K562 (cell line): ENCODE measurements around the gene ATP5PF. TPM values are rescaled to one million over a fixed set of nuclear protein-coding genes. Genes with fewer than 3 reads are reported as not detected.

Experiments used
- FIP1L1 ChIP-seq: fragments of 200-400 bp; formaldehyde crosslinking; IDR thresholded peaks from 2 replicates; pipeline ENCODE4 v1.6.1; 2018; ENCODE audit warnings: mild to moderate bottlenecking, low read depth, low read length; ENCODE audit not compliant: poor library complexity, severe bottlenecking
- HDAC2 ChIP-seq: fragments of 450-650 bp; IDR thresholded peaks from 2 replicates; pipeline ENCODE4 v1.6.1; 2016; ENCODE audit warnings: mild to moderate bottlenecking
- HDGF ChIP-seq: fragments of 450-650 bp; IDR thresholded peaks from 2 replicates; pipeline ENCODE4 v1.6.1; 2016
- HNRNPLL ChIP-seq: fragments of 200-400 bp; formaldehyde crosslinking; IDR thresholded peaks from 2 replicates; pipeline ENCODE4 v1.6.1; 2017; ENCODE audit warnings: low read length, low read depth, mild to moderate bottlenecking; ENCODE audit not compliant: poor library complexity, severe bottlenecking
- KAT2B ChIP-seq: IDR thresholded peaks from one replicate; pipeline ENCODE4 v1.6.1; 2012; ENCODE audit warnings: low read depth, mild to moderate bottlenecking, control low read depth, inconsistent platforms, low read length, moderate library complexity
- NUFIP1 ChIP-seq: fragments of 450-650 bp; IDR thresholded peaks from 2 replicates; pipeline ENCODE4 v1.6.1; 2018; ENCODE audit not compliant: partially characterized antibody
- POLR2G ChIP-seq: fragments of 200-400 bp; formaldehyde crosslinking; IDR thresholded peaks from 2 replicates; pipeline ENCODE4 v1.6.1; 2017; ENCODE audit warnings: low read depth, mild to moderate bottlenecking, antibody characterized with exemption, low read length, moderate library complexity
- PPARD ChIP-seq: fragments of 250-450 bp; sonication (Bioruptor Pico); IDR thresholded peaks from 2 replicates; pipeline ENCODE4 v1.8.0; 2022; ENCODE audit warnings: inconsistent platforms, mild to moderate bottlenecking, moderate library complexity
- PURB ChIP-seq: sonication (generic); formaldehyde crosslinking; IDR thresholded peaks from 2 replicates; pipeline ENCODE4 v1.9.0; 2021; ENCODE audit warnings: low read depth, mild to moderate bottlenecking, missing genetic modification reagents
- RNF2 ChIP-seq: sonication (generic); IDR thresholded peaks from 2 replicates; pipeline ENCODE4 v1.6.1; 2016
- TEAD4 ChIP-seq, 2 experiments: sonication (generic) in 1 of 2; formaldehyde crosslinking in 1 of 2; IDR thresholded peaks; 2 replicates each; pipeline versions ENCODE4 v1.6.1 to v1.8.0; 2012 to 2022; ENCODE audit warnings: borderline replicate concordance in 1 of 2, inconsistent platforms in 1 of 2, low read length in 1 of 2, mild to moderate bottlenecking in 1 of 2, missing genetic modification reagents in 1 of 2
- ZNF24 ChIP-seq: fragments of 450-650 bp; IDR thresholded peaks from 2 replicates; pipeline ENCODE4 v1.6.1; 2016
- ZNF274 ChIP-seq: IDR thresholded peaks from 2 replicates; pipeline ENCODE4 v1.6.1; 2011; ENCODE audit warnings: low read depth, mild to moderate bottlenecking, low read length, moderate library complexity, borderline replicate concordance
- polyA plus RNA-seq, 8 experiments: library from polyadenylated mRNA; depleted of rRNA in 4 of 8; stranded (reverse) in 5 of 8; unstranded in 3 of 8; fragments of >200 nt; fragmentation: Nextera tagmentation in 2 of 8; fragmentation: Illumina TruSeq in 1 of 8; extraction: Ambion mirVana in 2 of 8; extraction: Trizol in 1 of 8; gene quantifications; 2 replicates each; pipeline versions ENCODE4 v1.2.1 to v1.2.3, GENCODE V29; 2011 to 2014; ENCODE audit warnings: inconsistent platforms in 1 of 8, missing spikeins in 1 of 8
- total RNA-seq, 7 experiments: library from RNA; depleted of rRNA in 6 of 7; stranded (reverse); fragments of >200 nt in 6 of 7; fragmentation: Illumina TruSeq in 2 of 7; extraction: Trizol in 2 of 7; gene quantifications; 2 replicates each; pipeline versions ENCODE4 v1.2.1 to v1.2.3, GENCODE V29; 2011 to 2021; ENCODE audit warnings: low replicate concordance in 1 of 7
- TF ChIP-seq, protein P1 (sequence below): fragments of 250-450 bp; sonication (Bioruptor Pico); IDR thresholded peaks from 2 replicates; pipeline ENCODE4 v1.8.0; 2022; ENCODE audit warnings: moderate library complexity, mild to moderate bottlenecking, inconsistent platforms
- TF ChIP-seq, protein P2 (sequence below): fragments of 200-800 bp; sonication (Bioruptor generic); IDR thresholded peaks from 2 replicates; pipeline ENCODE4 v1.6.1; 2017; ENCODE audit warnings: missing genetic modification characterization, missing compliant biosample characterization
- TF ChIP-seq, protein P3 (sequence below): fragments of 250-450 bp; sonication (Bioruptor Pico); IDR thresholded peaks from 2 replicates; pipeline ENCODE4 v1.8.0; 2022; ENCODE audit warnings: moderate library complexity, mild to moderate bottlenecking, inconsistent platforms
- TF ChIP-seq, protein P4 (sequence below): fragments of 250-450 bp; sonication (Bioruptor Pico); IDR thresholded peaks from 2 replicates; pipeline ENCODE4 v1.5.1; 2021; ENCODE audit warnings: mild to moderate bottlenecking
- TF ChIP-seq, protein P5 (sequence below): sonication (generic); formaldehyde crosslinking; IDR thresholded peaks from 2 replicates; pipeline ENCODE4 v1.8.0; 2022; ENCODE audit warnings: mild to moderate bottlenecking, missing genetic modification reagents

Gene ATP5PF
- total and polyA plus RNA-seq, 9 of the 15 experiments (the other 6 are each of a cell fraction or from before 2014, with no cell fraction given): 242 to 2,488 (median 533) TPM

DNA sequence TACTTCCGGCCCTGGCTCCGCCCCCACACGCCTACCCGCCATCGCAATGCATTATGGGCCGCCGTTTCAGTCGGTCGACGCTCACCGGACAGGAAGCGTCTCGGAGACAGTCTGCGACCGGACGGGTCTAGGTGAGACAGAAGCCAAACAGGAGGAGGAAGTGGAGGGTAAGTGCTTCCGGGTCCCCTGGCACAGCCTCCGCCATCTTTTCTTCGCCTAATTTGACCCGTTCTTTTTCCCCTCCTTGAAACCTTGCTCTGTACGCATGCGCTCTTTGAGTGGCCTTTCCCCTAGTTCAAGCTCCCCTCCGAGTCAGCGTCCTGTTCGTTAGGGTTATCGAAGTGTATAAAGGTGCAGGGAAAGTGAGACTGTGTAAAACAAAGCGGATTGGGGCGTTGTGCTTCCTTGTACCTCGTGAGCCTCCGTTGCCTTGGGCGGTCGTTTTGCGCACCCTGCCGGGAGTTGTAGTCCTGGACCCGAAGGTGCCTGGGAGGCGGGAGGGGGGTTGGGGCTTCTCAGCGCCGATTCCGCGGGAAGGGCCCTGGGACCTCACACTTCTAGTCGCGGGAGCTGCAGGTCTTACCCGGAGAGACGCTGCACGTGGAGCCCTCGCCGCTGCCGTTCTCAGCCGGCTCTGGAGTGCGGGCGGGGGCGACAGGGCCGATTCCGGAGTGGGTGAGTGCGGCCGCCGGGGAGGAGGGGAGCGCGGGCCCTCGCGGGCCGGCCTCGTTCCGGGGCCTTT lies at the start of gene ATP5PF, which contains the start of gene GABPA (continued):
- TF ChIP-seq, protein P1, sequence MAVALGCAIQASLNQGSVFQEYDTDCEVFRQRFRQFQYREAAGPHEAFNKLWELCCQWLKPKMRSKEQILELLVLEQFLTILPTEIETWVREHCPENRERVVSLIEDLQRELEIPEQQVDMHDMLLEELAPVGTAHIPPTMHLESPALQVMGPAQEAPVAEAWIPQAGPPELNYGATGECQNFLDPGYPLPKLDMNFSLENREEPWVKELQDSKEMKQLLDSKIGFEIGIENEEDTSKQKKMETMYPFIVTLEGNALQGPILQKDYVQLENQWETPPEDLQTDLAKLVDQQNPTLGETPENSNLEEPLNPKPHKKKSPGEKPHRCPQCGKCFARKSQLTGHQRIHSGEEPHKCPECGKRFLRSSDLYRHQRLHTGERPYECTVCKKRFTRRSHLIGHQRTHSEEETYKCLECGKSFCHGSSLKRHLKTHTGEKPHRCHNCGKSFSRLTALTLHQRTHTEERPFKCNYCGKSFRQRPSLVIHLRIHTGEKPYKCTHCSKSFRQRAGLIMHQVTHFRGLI (CRISPR knock-in tag): no peak
- no peak for TF ChIP-seq HDAC2
- no peak for TF ChIP-seq PURB (CRISPR knock-in tag)
- TF ChIP-seq, protein P2, sequence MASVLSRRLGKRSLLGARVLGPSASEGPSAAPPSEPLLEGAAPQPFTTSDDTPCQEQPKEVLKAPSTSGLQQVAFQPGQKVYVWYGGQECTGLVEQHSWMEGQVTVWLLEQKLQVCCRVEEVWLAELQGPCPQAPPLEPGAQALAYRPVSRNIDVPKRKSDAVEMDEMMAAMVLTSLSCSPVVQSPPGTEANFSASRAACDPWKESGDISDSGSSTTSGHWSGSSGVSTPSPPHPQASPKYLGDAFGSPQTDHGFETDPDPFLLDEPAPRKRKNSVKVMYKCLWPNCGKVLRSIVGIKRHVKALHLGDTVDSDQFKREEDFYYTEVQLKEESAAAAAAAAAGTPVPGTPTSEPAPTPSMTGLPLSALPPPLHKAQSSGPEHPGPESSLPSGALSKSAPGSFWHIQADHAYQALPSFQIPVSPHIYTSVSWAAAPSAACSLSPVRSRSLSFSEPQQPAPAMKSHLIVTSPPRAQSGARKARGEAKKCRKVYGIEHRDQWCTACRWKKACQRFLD: peak; percentile 67
- TF ChIP-seq ZNF24: no peak; the same call in 1 of the 2 replicates
- TF ChIP-seq HNRNPLL: peak; percentile 60
- TF ChIP-seq, protein P3, sequence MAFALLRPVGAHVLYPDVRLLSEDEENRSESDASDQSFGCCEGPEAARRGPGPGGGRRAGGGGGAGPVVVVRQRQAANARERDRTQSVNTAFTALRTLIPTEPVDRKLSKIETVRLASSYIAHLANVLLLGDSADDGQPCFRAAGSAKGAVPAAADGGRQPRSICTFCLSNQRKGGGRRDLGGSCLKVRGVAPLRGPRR (CRISPR knock-in tag): no peak
- TF ChIP-seq NUFIP1: no peak
- no peak for TF ChIP-seq FIP1L1
- no peak for TF ChIP-seq PPARD (CRISPR knock-in tag)
- TF ChIP-seq HDGF: no peak
- no peak for TF ChIP-seq KAT2B
- TF ChIP-seq POLR2G: peak; percentile 88
- TF ChIP-seq, protein P4, sequence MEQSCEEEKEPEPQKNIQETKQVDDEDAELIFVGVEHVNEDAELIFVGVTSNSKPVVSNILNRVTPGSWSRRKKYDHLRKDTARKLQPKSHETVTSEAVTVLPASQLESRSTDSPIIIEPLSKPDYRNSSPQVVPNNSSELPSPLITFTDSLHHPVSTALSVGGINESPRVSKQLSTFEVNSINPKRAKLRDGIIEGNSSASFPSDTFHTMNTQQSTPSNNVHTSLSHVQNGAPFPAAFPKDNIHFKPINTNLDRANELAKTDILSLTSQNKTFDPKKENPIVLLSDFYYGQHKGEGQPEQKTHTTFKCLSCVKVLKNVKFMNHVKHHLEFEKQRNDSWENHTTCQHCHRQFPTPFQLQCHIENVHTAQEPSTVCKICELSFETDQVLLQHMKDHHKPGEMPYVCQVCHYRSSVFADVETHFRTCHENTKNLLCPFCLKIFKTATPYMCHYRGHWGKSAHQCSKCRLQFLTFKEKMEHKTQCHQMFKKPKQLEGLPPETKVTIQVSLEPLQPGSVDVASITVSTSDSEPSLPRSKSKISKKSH (CRISPR knock-in tag): no peak
- no peak for TF ChIP-seq ZNF274
- 0 out of 2 replicates have a peak, but pooled peaks have one; percentile 31 for TF ChIP-seq RNF2
- TF ChIP-seq, protein P5, sequence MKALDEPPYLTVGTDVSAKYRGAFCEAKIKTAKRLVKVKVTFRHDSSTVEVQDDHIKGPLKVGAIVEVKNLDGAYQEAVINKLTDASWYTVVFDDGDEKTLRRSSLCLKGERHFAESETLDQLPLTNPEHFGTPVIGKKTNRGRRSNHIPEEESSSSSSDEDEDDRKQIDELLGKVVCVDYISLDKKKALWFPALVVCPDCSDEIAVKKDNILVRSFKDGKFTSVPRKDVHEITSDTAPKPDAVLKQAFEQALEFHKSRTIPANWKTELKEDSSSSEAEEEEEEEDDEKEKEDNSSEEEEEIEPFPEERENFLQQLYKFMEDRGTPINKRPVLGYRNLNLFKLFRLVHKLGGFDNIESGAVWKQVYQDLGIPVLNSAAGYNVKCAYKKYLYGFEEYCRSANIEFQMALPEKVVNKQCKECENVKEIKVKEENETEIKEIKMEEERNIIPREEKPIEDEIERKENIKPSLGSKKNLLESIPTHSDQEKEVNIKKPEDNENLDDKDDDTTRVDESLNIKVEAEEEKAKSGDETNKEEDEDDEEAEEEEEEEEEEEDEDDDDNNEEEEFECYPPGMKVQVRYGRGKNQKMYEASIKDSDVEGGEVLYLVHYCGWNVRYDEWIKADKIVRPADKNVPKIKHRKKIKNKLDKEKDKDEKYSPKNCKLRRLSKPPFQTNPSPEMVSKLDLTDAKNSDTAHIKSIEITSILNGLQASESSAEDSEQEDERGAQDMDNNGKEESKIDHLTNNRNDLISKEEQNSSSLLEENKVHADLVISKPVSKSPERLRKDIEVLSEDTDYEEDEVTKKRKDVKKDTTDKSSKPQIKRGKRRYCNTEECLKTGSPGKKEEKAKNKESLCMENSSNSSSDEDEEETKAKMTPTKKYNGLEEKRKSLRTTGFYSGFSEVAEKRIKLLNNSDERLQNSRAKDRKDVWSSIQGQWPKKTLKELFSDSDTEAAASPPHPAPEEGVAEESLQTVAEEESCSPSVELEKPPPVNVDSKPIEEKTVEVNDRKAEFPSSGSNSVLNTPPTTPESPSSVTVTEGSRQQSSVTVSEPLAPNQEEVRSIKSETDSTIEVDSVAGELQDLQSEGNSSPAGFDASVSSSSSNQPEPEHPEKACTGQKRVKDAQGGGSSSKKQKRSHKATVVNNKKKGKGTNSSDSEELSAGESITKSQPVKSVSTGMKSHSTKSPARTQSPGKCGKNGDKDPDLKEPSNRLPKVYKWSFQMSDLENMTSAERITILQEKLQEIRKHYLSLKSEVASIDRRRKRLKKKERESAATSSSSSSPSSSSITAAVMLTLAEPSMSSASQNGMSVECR (CRISPR knock-in tag): peak; percentile 58
- peak; percentile 52; the same call in 1 of the 2 replicates for TF ChIP-seq TEAD4 (IDR thresholded peaks at IDR 0.05; ENCODE audit: low read length)
- no peak for TF ChIP-seq TEAD4 (CRISPR knock-in tag; IDR thresholded peaks at IDR 0.05; ENCODE audit: borderline replicate concordance)
